HepG2 (cell line): ENCODE results near the gene CBX2. TPM values are rescaled to one million over a fixed set of nuclear protein-coding genes. Genes with fewer than 3 reads are reported as not detected.
A peak's percentile ranks its signal among the peaks of the same experiment; 100 is the strongest.

Source experiments
- DMTF1 ChIP-seq: sonication (generic); formaldehyde crosslinking; IDR thresholded peaks from 2 replicates; pipeline ENCODE4 v1.4.0; 2020; ENCODE audit warnings: mild to moderate bottlenecking, missing genetic modification reagents
- GLI4 ChIP-seq: sonication (generic); formaldehyde crosslinking; IDR thresholded peaks from 2 replicates; pipeline ENCODE4 v1.5.1; 2020; ENCODE audit warnings: missing genetic modification reagents, mild to moderate bottlenecking, moderate library complexity, borderline replicate concordance
- GPBP1L1 ChIP-seq: sonication (generic); formaldehyde crosslinking; IDR thresholded peaks from 2 replicates; pipeline ENCODE4 v1.5.0; 2020; ENCODE audit warnings: mild to moderate bottlenecking, missing genetic modification reagents
- JDP2 ChIP-seq: sonication (generic); formaldehyde crosslinking; IDR thresholded peaks from 2 replicates; pipeline ENCODE4 v1.8.1; 2022; ENCODE audit warnings: missing genetic modification reagents, borderline replicate concordance
- KAT7 ChIP-seq: IDR thresholded peaks from 2 replicates; pipeline ENCODE4 v1.6.1; 2018; ENCODE audit warnings: borderline replicate concordance, missing compliant biosample characterization
- MED1 ChIP-seq: sonication (generic); formaldehyde crosslinking; IDR thresholded peaks from 2 replicates; pipeline ENCODE4 v1.4.0; 2020; ENCODE audit warnings: missing genetic modification reagents
- MEIS1 ChIP-seq: sonication (generic); formaldehyde crosslinking; IDR thresholded peaks from 2 replicates; pipeline ENCODE4 v1.9.0; 2021; ENCODE audit warnings: mild to moderate bottlenecking, missing genetic modification reagents, moderate library complexity, borderline replicate concordance
- ONECUT2 ChIP-seq: sonication (generic); formaldehyde crosslinking; IDR thresholded peaks from 2 replicates; pipeline ENCODE4 v1.4.0; 2020; ENCODE audit warnings: missing genetic modification reagents
- SP5 ChIP-seq: IDR thresholded peaks from 2 replicates; pipeline ENCODE4 v1.6.1; 2016; ENCODE audit warnings: low read depth, borderline replicate concordance
- SPEN ChIP-seq: sonication (generic); formaldehyde crosslinking; IDR thresholded peaks from 2 replicates; pipeline ENCODE4 v1.5.1; 2020; ENCODE audit warnings: low read depth, mild to moderate bottlenecking, missing genetic modification reagents
- ZGPAT ChIP-seq: IDR thresholded peaks from 2 replicates; pipeline ENCODE4 v1.6.1; 2016; ENCODE audit warnings: mild to moderate bottlenecking
- ZNF17 ChIP-seq: sonication (generic); formaldehyde crosslinking; IDR thresholded peaks from 2 replicates; pipeline ENCODE4 v1.5.0; 2020; ENCODE audit warnings: mild to moderate bottlenecking, missing genetic modification reagents
- ZNF318 ChIP-seq: sonication (generic); formaldehyde crosslinking; IDR thresholded peaks from 2 replicates; pipeline ENCODE4 v1.4.0; 2020; ENCODE audit warnings: mild to moderate bottlenecking, missing genetic modification reagents
- ZNF740 ChIP-seq: sonication (generic); formaldehyde crosslinking; IDR thresholded peaks from 2 replicates; pipeline ENCODE4 v1.4.0; 2020; ENCODE audit warnings: missing genetic modification reagents
- ZNF850 ChIP-seq: sonication (generic); formaldehyde crosslinking; conservative IDR thresholded peaks from 2 replicates; pipeline ENCODE4 v1.9.0; 2021; ENCODE audit warnings: mild to moderate bottlenecking, missing genetic modification reagents
- polyA plus RNA-seq, 8 experiments: library from polyadenylated mRNA; depleted of rRNA in 3 of 8; stranded (reverse) in 7 of 8; unstranded in 1 of 8; fragments of >200 nt; fragmentation: Illumina TruSeq in 4 of 8; extraction: Trizol in 4 of 8; gene quantifications; 2 replicates each; pipeline versions ENCODE4 v1.2.1 to v1.2.3, GENCODE V29; 2011 to 2016; ENCODE audit warnings: low read depth in 4 of 8, missing spikeins in 1 of 8, mixed read lengths in 1 of 8; ENCODE audit not compliant: insufficient read depth in 1 of 8
- total RNA-seq, 5 experiments: library from RNA; depleted of rRNA; stranded (reverse); fragments of >200 nt; fragmentation: Illumina TruSeq; extraction: Trizol; gene quantifications; 2 replicates each; pipeline ENCODE4 v1.2.3, GENCODE V29; 2016; ENCODE audit warnings: low read depth in 1 of 5

The CBX2 gene
- total and polyA plus RNA-seq, 2 of the 13 experiments (the other 11 are each of a cell fraction or from before 2014, with no cell fraction given) = 14.5 to 31.1 TPM

GRCh38 chr17:79821331-79822095 lies 43.6 kb downstream of the CBX2 start (continued):
- TF ChIP-seq ZNF740 (CRISPR knock-in tag) (no peak), JDP2 (CRISPR knock-in tag) (no peak), ZNF318 (CRISPR knock-in tag) (no peak), ZNF850 (no peak), SPEN (CRISPR knock-in tag) (peak; percentile 73), ONECUT2 (peak; percentile 100), MED1 (CRISPR knock-in tag) (peak; percentile 94), MEIS1 (CRISPR knock-in tag) (peak; percentile 40; the same call in 1 of the 2 replicates), DMTF1 (CRISPR knock-in tag) (no peak), SP5 (CRISPR knock-in tag) (no peak; the same call in 1 of the 2 replicates), GLI4 (CRISPR knock-in tag) (no peak), KAT7 (no peak), ZGPAT (CRISPR knock-in tag) (peak; percentile 82), ZNF17 (no peak), GPBP1L1 (CRISPR knock-in tag) (no peak)
